Neural cell (in vitro differentiated cells): Measurements from ENCODE around the gene USP7.

Source experiments
- CTCF ChIP-seq: fragments of 450-650 bp; IDR thresholded peaks from 2 replicates; pipeline ENCODE4 v1.5.1; 2014; ENCODE audit warnings: antibody characterized with exemption, mild to moderate bottlenecking, moderate library complexity; ENCODE audit not compliant: poor library complexity, severe bottlenecking
- EZH2 ChIP-seq: fragments of 200-600, 300-800 bp; shearing (Covaris generic), sonication (generic); IDR thresholded peaks from 2 replicates; pipeline ENCODE4 v1.6.1; 2014; ENCODE audit warnings: antibody characterized with exemption, low read length, borderline replicate concordance, mild to moderate bottlenecking; ENCODE audit not compliant: insufficient read depth, poor library complexity, severe bottlenecking
- POLR2AphosphoS5 ChIP-seq: IDR thresholded peaks from 2 replicates; pipeline ENCODE4 v1.6.1; 2012
- REST ChIP-seq: IDR thresholded peaks from 2 replicates; pipeline ENCODE4 v1.6.1; 2012; ENCODE audit warnings: borderline replicate concordance
- TAF1 ChIP-seq: IDR thresholded peaks from 2 replicates; pipeline ENCODE4 v1.6.1; 2012; ENCODE audit warnings: low read depth

GRCh38 chr16:8971416-8971815, 7.7 kb upstream of the USP7 start:
- TF ChIP-seq TAF1 (no peak), CTCF (no peak), REST (no peak), POLR2AphosphoS5 (no peak), EZH2 (no peak)
